Effector memory CD8-positive, alpha-beta T cell (primary cell): ENCODE data around the gene OGA.

Experiments used
- ATAC-seq: fragments of 150-1000 bp; cut with Tn5 transposase; replicated peaks from 2 replicates; pipeline ENCODE4 v1.10.0; 2021; ENCODE audit warnings: mild to moderate bottlenecking, moderate library complexity
- DNase-seq, 3 experiments: peaks; one replicate each; pipeline ENCODE4 v3.0.0; 2021
- H3K27ac Mint-ChIP-seq, 2 donors: one replicate each; pipeline ENCODE4 v1.8.0; 2022; ENCODE audit warnings: mild to moderate bottlenecking in 2 of 2, mixed read lengths in 2 of 2, moderate library complexity in 2 of 2
- H3K27me3 Mint-ChIP-seq, 2 donors: one replicate each; pipeline ENCODE4 v1.8.0; 2022; ENCODE audit warnings: mixed read lengths in 2 of 2
- H3K36me3 Mint-ChIP-seq: one replicate; pipeline ENCODE4 v1.8.0; 2022; ENCODE audit warnings: mild to moderate bottlenecking, moderate library complexity, mixed read lengths; ENCODE audit not compliant: insufficient read depth
- H3K4me1 Mint-ChIP-seq, 2 donors: one replicate each; pipeline ENCODE4 v1.8.0; 2022; ENCODE audit warnings: low read depth in 2 of 2, mixed read lengths in 2 of 2
- H3K4me3 Mint-ChIP-seq, 2 donors: one replicate each; pipeline ENCODE4 v1.8.0; 2022; ENCODE audit warnings: mild to moderate bottlenecking in 2 of 2, mixed read lengths in 2 of 2, moderate library complexity in 2 of 2
- H3K9me3 Mint-ChIP-seq, 2 donors: one replicate each; pipeline ENCODE4 v1.8.0; 2022; ENCODE audit warnings: mixed read lengths in 2 of 2

The OGA gene

DNA sequence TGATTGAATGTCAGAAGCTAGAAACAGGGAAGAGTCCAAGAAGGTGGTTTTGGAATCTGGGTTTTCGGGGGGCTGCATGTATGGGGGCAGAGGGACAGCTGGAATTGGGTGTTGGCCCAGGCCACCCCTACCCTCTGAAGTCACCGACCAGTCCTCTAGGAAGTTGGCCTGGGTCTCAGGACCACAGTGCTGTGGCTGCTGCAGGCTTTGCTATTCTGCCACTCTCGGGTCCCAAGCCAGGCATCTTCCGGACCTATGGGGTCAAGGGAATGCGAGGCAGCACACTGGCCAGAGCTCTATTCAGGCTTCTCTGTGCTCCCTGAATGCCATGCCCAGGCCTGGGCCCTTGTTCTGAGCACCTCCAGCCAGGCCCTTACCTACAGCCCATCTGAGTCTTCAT, 55.5 kb downstream of the OGA start:
- H3K27me3 Mint-ChIP-seq = peaks cover 20 to 49% of the 10 kb centered on the region in 2 donors
- no peak for ATAC-seq
- no peaks in the 10 kb centered on the region for H3K36me3 Mint-ChIP-seq

DNA sequence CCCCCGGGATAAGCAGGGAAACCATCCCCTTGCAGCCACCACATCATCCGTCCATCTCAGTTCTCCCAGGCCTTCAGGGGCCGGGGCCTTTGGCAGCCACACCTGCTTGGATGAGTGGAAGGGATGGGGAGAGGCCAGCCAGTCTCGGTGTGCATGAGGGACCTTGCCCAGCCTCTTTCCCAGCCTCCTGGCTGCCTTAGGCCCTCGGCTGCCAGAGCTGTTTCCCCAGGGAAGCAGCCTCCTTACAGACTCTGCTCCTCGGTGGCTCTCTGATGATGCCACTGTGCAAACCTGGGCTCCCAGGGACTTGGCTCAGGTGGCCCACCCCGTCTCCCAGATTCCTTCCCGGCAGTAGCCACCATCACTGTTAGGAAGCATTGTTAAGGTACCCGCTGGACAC, 57.0 kb downstream of the OGA start:
- H3K4me1 Mint-ChIP-seq = no peaks in the 10 kb centered on the region
- H3K9me3 Mint-ChIP-seq = no peaks in the 10 kb centered on the region
- no peak for DNase-seq
- no peak overlapping the region for H3K27ac Mint-ChIP-seq
- ATAC-seq = no peak
- peaks cover 18 to 47% of the 10 kb centered on the region in 2 donors for H3K27me3 Mint-ChIP-seq
- H3K36me3 Mint-ChIP-seq = no peaks in the 10 kb centered on the region
- no peak overlapping the region for H3K4me3 Mint-ChIP-seq

More for the DNA sequence above, 55.5 kb downstream of the OGA start:
- Mint-ChIP-seq H3K27ac (no peak overlapping the region), H3K9me3 (no peaks in the 10 kb centered on the region), H3K4me1 (no peaks in the 10 kb centered on the region), H3K4me3 (no peak overlapping the region)
- no peak for DNase-seq

DNA sequence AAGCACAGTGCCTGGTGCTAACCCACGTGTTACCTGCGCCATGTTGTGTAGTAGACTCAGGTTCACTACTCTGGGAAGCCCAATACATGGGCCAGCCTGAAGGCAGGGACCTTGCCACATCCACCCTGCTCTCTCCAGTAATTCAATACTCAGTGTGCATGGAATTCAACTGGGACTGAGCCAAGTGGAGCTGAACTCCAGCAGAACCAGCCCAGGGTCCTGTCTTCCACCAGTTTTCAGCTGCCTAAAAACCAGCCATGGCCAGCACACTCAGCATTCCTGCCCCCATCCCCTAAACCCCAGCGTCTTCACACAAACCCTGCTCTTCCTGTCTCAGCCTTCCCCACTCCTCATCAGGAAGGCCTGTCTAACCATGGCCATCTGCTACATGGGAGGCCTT, 57.7 kb downstream of the OGA start:
- peaks cover 22 to 50% of the 10 kb centered on the region in 2 donors for H3K27me3 Mint-ChIP-seq
- no peaks in the 10 kb centered on the region for H3K4me1 Mint-ChIP-seq
- no peaks in the 10 kb centered on the region for H3K36me3 Mint-ChIP-seq
- ATAC-seq (no peak), DNase-seq (no peak)
- no peaks in the 10 kb centered on the region for H3K9me3 Mint-ChIP-seq
- no peak overlapping the region for H3K27ac Mint-ChIP-seq
- H3K4me3 Mint-ChIP-seq = no peak overlapping the region

DNA sequence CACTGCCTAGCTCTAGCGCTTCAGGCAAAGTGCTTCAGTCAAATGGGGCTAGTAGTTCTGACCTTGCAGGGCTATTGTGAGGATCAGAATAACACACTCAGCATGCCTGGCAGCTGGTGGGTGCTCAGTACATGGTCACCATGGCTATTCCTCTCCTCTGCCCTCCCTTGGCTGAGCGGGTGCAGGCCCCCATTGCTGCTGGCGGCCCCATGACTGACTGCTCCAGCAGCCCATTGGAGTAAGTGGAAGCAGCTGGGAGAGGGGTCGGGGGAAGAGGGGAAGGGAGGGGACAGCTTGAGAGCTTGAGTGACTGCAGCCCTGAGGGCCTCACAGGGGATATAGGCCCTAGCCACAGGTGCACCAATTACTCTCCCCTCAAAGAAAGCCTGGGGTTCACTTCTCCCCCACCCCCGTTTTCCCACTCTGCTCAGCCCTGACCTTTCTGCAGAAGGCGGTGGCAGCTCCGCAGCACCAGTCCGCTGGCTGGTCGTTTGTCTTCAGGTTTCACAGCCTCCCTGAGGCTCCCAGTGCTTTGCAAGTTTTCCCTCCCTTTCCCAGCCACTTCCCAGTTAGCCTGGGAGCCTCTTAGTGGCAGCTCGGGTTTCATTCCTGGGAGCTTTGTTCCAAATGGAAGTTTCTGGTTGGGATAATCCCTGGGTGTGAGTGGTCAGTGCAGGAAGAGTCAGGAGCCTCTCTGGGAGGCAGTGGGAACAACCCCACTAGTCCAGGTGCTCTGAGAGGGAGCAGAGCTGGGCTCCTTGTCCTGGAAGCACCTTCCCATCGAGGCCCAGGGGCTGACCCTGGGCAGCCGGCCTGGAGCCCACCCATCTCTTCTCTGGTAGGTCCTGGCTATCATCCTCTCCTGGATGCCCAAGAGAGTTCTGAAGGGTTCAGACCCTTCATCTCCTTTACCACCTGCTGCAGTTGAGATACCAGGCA, 58.7 kb downstream of the OGA start:
- no peaks in the 10 kb centered on the region for H3K9me3 Mint-ChIP-seq
- ATAC-seq (no peak), DNase-seq (no peak)
- H3K27me3 Mint-ChIP-seq = peaks cover 26 to 54% of the 10 kb centered on the region in 2 donors
- H3K36me3 Mint-ChIP-seq = no peaks in the 10 kb centered on the region
- H3K27ac Mint-ChIP-seq = no peak overlapping the region
- H3K4me3 Mint-ChIP-seq = no peak overlapping the region
- no peaks in the 10 kb centered on the region for H3K4me1 Mint-ChIP-seq

DNA sequence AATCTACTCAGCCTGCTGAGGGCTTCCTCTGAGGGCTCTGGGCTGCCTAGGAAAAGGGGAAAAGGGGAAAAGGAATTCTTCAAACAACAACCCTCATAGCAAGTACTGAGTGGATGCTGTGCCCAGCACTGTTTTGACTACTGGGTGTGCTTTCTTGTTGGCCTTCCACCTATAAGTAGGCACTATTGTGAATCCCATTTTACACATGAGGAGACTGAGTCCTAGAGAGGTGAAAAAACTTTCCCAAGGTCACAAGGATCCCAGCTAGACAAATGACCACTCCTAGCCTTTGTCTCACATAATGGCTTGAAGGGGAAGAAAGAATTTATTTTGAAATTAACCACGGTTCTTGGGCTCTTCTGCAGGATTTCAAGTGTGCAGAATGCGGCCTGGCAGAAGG, 59.4 kb downstream of the OGA start:
- Mint-ChIP-seq H3K27me3 (peaks cover 32 to 56% of the 10 kb centered on the region in 2 donors), H3K27ac (no peak overlapping the region), H3K4me1 (no peaks in the 10 kb centered on the region), H3K9me3 (no peaks in the 10 kb centered on the region), H3K36me3 (no peaks in the 10 kb centered on the region), H3K4me3 (no peak overlapping the region)
- ATAC-seq = no peak
- DNase-seq = no peak

DNA sequence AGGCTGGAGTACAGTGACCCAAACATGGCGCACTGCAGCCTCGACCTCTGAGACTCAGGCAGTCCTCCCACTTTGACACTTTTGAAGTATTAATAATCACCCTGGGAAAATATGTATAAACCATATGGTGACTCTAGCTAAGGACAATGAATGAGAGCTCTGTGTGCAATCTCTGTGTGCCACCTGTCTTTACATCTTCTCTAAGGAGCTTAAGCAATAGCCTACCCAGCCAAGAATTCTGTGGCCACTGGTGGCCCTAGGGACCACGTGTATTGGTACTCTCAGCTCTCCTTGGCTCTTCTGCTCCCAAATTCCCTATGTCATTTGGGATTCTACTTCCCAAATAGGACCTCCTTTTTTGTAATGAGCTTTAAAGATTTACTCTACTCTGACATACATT, 66.0 kb downstream of the OGA start:
- Mint-ChIP-seq H3K4me3 (no peak overlapping the region), H3K27ac (no peak overlapping the region), H3K27me3 (peaks cover 40 to 51% of the 10 kb centered on the region in 2 donors), H3K4me1 (no peaks in the 10 kb centered on the region), H3K9me3 (no peaks in the 10 kb centered on the region), H3K36me3 (no peaks in the 10 kb centered on the region)
- no peak for ATAC-seq
- DNase-seq = no peak

DNA sequence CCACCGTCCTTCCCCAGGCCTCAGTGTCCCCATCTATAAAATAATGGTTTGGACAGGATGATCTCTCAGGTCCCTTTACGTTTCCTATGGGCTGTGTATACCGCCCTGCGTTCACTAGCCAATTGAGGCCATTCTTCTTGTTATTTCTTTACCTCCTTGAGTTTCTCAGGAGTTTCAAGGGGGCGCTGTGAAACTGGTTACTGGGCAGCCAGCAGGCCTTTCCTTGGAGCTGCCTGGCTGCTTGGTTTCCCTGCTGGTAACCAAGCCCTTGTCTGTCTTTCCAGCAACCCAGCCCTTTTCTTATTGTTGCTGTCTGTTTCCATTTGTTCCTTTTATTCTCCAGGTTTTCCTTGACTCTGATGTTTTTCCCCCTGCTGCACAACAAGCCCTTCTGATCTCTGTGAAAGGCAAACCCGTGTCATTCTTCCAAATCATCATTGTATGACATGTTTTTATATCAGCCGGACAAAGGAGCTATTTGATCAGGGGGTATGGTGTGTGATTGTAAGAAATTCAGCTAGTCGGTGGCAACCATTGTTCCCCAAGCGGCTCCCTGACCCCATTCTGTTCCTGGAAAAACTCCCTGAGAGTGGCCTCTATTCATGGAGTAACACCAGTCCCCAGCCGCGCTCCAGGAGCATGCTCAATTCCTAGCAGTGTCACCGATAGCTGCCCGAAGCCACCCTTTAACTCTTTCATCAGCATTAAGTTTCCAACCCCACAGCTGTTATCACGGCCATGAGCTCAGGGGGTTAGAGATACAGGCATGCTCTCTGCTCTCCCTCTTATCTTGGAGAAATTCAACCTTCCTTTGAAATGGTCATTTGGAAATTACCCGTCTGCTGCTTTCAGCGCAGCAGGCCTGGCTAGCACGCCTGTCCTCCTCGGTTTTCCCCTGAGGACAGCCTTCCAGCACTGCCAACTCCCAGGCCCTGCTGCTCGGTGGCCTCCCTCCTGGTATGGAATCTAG, 68.9 kb downstream of the OGA start:
- Mint-ChIP-seq H3K36me3 (no peaks in the 10 kb centered on the region), H3K27me3 (peaks cover 30 to 32% of the 10 kb centered on the region in 2 donors), H3K27ac (no peak overlapping the region), H3K4me1 (no peaks in the 10 kb centered on the region), H3K9me3 (no peaks in the 10 kb centered on the region), H3K4me3 (no peak overlapping the region)
- DNase-seq = no peak
- no peak for ATAC-seq

DNA sequence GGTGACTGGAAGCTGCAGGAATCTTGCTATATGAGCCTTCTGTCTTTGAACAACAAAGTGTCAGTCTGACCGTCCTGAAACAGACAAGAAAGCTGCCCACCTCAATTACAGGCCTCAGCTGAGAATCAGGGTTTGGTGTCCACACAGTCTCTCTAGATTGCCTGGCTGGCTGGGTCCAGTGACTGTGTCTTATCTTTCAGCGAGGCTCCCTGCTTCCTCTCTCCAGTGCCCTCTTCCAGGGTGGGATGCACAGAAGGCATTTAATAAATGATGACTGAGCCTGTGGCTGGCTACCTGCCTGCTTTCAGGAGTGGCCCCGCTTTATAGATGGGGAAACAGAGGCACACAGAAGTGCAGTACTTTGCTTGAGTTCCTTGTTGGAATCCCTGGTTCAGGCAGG, 69.7 kb downstream of the OGA start:
- no peaks in the 10 kb centered on the region for H3K36me3 Mint-ChIP-seq
- no peaks in the 10 kb centered on the region for H3K4me1 Mint-ChIP-seq
- no peak overlapping the region for H3K27ac Mint-ChIP-seq
- no peaks in the 10 kb centered on the region for H3K9me3 Mint-ChIP-seq
- ATAC-seq = no peak
- no peak overlapping the region for H3K4me3 Mint-ChIP-seq
- DNase-seq = no peak
- peaks cover 22 to 24% of the 10 kb centered on the region in 2 donors for H3K27me3 Mint-ChIP-seq

DNA sequence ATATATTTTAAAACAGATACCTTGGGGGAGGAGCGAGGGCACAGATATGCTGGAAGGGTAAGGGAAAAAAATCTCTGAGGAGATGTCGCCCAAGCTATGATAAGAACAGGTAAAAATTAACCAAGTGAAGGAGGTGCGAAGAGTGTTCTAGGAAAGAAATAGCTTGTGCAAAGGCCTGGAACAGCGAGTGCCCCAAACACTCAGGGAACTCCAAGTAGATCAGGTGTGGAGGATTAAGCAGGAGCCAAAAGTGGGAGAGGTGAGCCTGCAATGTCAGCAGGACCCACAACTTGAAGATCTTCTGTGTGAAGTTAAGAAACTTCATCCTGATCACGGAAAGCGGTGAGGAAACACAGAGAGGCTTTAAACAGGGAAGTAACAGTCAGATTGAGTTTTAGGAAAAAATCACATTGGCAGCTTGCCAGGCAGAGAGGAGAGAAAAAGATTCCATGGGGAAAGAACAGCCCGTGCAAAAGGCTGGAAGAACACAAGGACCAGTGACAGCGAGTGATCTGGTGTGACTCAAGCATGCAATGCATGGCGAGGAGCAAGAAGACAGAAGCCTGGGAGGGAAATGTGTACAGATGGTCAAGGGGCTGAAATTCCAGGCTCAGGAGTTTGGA, 73.1 kb downstream of the OGA start:
- ATAC-seq = no peak
- Mint-ChIP-seq H3K4me3 (no peak overlapping the region), H3K36me3 (no peaks in the 10 kb centered on the region), H3K9me3 (no peaks in the 10 kb centered on the region), H3K27me3 (peaks cover 20 to 26% of the 10 kb centered on the region in 2 donors), H3K27ac (no peak overlapping the region), H3K4me1 (no peaks in the 10 kb centered on the region)
- DNase-seq = no peak

DNA sequence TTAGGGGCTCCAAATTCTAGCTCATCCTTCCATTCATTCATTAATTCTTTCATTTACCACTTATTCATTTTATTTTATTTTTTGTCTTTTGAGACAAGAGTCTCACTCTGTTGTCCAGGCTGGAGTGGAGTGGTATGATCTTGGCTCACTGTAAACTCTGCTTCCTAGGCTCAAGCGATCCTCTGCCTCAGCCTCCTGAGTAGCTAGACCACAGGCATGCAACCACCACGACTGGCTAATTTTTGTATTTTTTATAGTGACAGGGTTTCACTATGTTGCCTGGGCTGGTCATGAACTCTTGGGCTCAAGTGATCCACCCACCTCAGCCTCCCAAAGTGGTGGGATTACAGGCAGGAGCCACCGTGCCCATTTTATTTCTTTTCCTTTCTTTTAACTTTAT, 74.0 kb downstream of the OGA start:
- Mint-ChIP-seq H3K27me3 (peaks cover 27 to 36% of the 10 kb centered on the region in 2 donors), H3K36me3 (no peaks in the 10 kb centered on the region), H3K27ac (no peak overlapping the region), H3K9me3 (no peaks in the 10 kb centered on the region), H3K4me3 (no peak overlapping the region), H3K4me1 (no peaks in the 10 kb centered on the region)
- DNase-seq = no peak
- ATAC-seq = no peak

DNA sequence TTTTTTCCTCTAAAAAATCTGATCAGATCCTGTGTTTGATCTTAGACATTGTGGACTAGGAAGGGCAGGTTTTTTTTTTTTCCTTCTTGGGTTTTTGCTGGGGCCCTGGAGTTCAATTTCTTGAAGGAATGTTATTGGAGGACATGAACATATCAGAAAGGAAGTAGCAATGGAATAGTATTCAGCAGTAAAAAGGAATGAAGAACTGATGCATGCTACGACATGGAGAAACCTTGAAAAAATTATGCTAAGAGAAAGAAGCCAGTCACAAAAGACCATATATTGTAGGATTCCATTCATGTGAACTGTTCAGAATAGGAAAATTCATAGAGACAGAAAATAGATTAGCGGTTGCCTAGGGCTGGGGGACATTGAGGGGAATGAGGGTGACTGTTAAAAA, 76.3 kb downstream of the OGA start:
- Mint-ChIP-seq H3K4me1 (no peaks in the 10 kb centered on the region), H3K9me3 (no peaks in the 10 kb centered on the region), H3K27ac (no peak overlapping the region), H3K36me3 (no peaks in the 10 kb centered on the region), H3K27me3 (peaks cover 27 to 43% of the 10 kb centered on the region in 2 donors), H3K4me3 (no peak overlapping the region)
- ATAC-seq (no peak), DNase-seq (no peak)

DNA sequence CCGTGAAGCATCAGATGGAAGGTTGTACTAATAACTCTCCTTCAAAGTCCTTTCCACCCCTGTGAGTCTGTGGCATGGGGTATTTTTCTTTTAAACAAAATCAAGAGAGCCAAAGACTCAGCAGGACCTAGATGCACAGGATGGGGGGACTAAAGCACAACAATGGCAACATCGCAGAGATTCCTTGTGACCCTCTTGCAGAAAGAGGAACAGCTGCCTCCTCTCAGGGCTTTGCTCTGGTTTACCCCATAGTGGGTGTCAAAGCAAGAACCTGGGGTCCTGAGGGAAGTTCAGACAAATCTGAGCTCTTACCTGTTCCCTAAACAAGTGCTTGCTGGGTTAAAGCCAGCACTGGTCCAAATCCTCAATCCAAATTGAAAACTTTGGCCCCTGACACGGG, 81.6 kb downstream of the OGA start:
- H3K4me1 Mint-ChIP-seq = no peaks in the 10 kb centered on the region
- H3K4me3 Mint-ChIP-seq = no peak overlapping the region
- no peak for ATAC-seq
- peaks cover 36 to 53% of the 10 kb centered on the region in 2 donors for H3K27me3 Mint-ChIP-seq
- no peak overlapping the region for H3K27ac Mint-ChIP-seq
- H3K36me3 Mint-ChIP-seq = no peaks in the 10 kb centered on the region
- DNase-seq = no peak
- no peaks in the 10 kb centered on the region for H3K9me3 Mint-ChIP-seq
